RWPE1 (cell line): ENCODE measurements around the gene USP32.

Experiments
- CTCF ChIA-PET: fragments of 350-600 bp; sonication (Branson Sonifier 250); formaldehyde crosslinking; extraction: SDS; loops from one replicate; lab custom pipeline; 2021; lab: Yijun Ruan, JAX
- POLR2A ChIA-PET: fragments of 400-600 bp; formaldehyde crosslinking; extraction: SDS; loops from one replicate; lab custom pipeline; 2020; ENCODE audit warnings: antibody characterized with exemption; ENCODE audit not compliant: low non-redundant PET; lab: Yijun Ruan, JAX
- DNase-seq: peaks from one replicate; pipeline ENCODE4 v3.0.0; 2012; ENCODE audit warnings: low spot score
- H3K27ac ChIP-seq: fragments of 450-650 bp; 2 replicates; pipeline ENCODE4 v1.5.1; 2017
- CTCF ChIP-seq: fragments of 450-650 bp; conservative IDR thresholded peaks from 2 replicates; pipeline ENCODE4 v1.5.1; 2017; ENCODE audit warnings: low read depth, mild to moderate bottlenecking

The USP32 gene

GRCh38 chr17:60164164-60164563 is 227.8 kb downstream of the USP32 start:
- DNase-seq = no peak
- no peak overlapping the region for H3K27ac ChIP-seq
- ChIA-PET CTCF (no interaction called here), POLR2A (no interaction called here)
- TF ChIP-seq CTCF = no peak

GRCh38 chr17:60163108-60163784 is 228.7 kb downstream of the USP32 start:
- no peak overlapping the region for H3K27ac ChIP-seq
- no peak for TF ChIP-seq CTCF
- POLR2A ChIA-PET = no interaction called here
- CTCF ChIA-PET = interaction anchor here (0.5 kb wide), 1 partner anchor 314 kb away, joined by 6 read pairs; no protein-coding TSS in a partner anchor
- no peak for DNase-seq

- ChIA-PET POLR2A (no interaction called here), CTCF (interaction anchor here (0.6 to 1.0 kb wide), 3 partner anchors 22 to 323 kb away, joined by 3 to 5 read pairs (median 4); no protein-coding TSS in a partner anchor)
- TF ChIP-seq CTCF = no peak
- no peak overlapping the region for H3K27ac ChIP-seq
- no peak for DNase-seq
Observed at GRCh38 chr17:60161598-60162330, 230.2 kb downstream of the USP32 start.

- ChIA-PET POLR2A (no interaction called here), CTCF (interaction anchor here (1.0 kb wide), 1 partner anchor 21 kb away, joined by 3 read pairs; no protein-coding TSS in a partner anchor)
- no peak for DNase-seq
- no peak overlapping the region for H3K27ac ChIP-seq
- TF ChIP-seq CTCF = no peak
Observed at GRCh38 chr17:60160829-60161501, 231.0 kb downstream of the USP32 start.

GRCh38 chr17:60159479-60159866 is 232.5 kb downstream of the USP32 start:
- no peak overlapping the region for H3K27ac ChIP-seq
- DNase-seq = no peak
- ChIA-PET POLR2A (no interaction called here), CTCF (interaction anchor here (0.5 kb wide), 1 partner anchor 10 kb away, joined by 3 read pairs; no protein-coding TSS in a partner anchor)
- no peak for TF ChIP-seq CTCF

- TF ChIP-seq CTCF = no peak
- no peak for DNase-seq
- CTCF ChIA-PET = interaction anchor here (0.6 kb wide), 2 partner anchors 13 to 369 kb away, joined by 3 to 5 read pairs; no protein-coding TSS in a partner anchor
- no peak overlapping the region for H3K27ac ChIP-seq
- POLR2A ChIA-PET = no interaction called here
Observed at GRCh38 chr17:60158751-60159478, 233.0 kb downstream of the USP32 start.
